Islet precursor cell (in vitro differentiated cells): ENCODE data around the gene FMNL2.
"Not testable (repeated sequence)": the region's sequence is repeated elsewhere in the genome, so short reads cannot be mapped to it uniquely, and the experiment has no call there.

Experiments
- DNase-seq: peaks from one replicate; pipeline ENCODE4 v3.0.0-alpha.2; 2018

Gene FMNL2

DNA sequence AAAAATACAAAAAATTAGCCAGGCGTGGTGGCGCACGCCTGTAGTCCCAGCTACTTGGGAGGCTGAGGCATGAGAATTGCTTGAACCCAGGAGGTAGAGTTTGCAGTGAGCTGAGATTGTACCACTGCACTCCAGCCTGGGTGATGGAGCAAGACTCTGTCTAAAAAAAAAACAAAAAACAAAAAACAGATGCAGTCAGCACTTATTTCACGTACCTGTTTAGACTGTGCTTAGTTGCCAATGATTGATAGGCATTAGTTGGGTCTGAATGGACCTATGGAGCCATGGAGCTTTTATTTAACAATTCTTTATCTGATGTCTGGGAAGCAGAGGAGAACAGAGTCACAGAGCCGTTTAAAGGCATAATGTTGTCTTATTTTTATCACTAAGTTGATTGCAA, 139.5 kb downstream of the FMNL2 start:
- not testable (repeated sequence) for DNase-seq

DNA sequence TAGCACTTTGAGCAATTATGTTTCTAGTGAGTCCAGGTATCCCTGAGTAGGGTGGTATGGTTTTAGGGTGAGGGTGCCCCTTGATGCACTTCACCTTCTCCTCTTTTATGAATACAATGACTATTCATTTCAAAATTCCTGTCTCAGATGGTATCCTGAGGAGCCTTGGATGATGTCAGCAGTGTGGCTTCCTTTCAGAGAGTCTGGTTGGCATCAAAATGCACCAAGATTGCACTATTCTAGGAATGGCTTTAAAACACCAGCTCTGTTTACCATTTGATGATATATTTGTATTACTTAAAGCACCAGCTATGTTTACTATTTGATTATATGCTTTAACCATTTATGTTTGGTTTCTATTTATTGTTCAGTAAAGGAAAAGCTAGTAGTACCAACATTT, 141.0 kb downstream of the FMNL2 start:
- DNase-seq, result peak; percentile 17

DNA sequence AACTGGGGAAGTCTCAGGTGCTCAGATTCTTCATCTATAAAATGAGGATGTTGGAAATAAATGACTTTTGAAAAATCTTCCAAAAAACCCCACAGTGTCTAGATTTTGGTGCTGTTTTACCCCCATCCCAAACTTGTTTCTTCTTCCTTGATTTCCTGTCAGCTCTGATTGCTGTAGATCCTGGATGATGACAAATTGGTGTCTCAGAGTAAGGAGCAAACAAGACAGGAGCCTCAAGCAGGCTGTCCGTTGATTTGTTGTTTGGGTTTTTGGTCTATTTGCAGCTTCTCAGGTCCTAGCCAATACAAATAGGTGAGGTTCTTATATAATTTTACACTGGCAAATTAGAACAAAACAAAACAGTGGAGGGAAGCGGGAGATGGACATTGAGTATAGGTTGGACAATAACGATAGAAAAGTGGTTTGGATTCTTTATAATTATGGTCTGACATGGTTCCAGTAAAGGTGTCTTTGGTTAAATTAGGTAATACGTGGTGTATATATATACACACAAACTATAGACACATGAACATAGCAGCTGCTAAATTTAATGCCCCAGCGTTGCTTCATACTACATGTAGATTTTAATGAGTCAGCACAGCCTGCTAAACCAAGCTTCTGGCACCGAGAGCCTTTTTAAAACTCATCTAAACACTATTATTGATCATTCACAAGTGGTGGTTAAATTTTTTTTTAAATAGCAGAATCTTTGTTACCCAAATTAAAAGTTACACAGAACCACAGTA, 142.5 kb downstream of the FMNL2 start:
- peak; percentile 18 for DNase-seq

DNA sequence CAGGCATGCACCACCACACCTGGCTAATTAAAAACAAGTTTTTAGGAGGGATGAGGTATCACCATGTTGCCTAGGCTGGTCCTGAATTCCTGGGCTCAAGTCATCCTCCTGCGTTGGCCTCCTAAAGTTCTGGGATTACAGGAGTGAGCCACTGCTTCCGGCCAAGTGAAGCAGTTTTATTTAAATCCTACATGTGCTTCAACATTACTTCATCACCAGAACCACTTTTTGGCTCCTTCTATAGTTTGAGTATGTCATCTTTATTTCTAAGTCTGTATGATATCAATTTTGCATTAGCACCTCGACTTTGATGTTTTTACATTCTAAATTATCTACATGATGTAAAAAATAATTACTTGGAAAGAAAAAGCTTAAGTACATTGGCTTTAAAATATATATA, 144.3 kb downstream of the FMNL2 start:
- DNase-seq, result no peak

- DNase-seq, result peak; percentile 2
Observed at GRCh38 chr2:152480821-152481399, 145.9 kb downstream of the FMNL2 start.

- peak; percentile 35 for DNase-seq
Observed at GRCh38 chr2:152481881-152482583, 147.1 kb downstream of the FMNL2 start.

DNA sequence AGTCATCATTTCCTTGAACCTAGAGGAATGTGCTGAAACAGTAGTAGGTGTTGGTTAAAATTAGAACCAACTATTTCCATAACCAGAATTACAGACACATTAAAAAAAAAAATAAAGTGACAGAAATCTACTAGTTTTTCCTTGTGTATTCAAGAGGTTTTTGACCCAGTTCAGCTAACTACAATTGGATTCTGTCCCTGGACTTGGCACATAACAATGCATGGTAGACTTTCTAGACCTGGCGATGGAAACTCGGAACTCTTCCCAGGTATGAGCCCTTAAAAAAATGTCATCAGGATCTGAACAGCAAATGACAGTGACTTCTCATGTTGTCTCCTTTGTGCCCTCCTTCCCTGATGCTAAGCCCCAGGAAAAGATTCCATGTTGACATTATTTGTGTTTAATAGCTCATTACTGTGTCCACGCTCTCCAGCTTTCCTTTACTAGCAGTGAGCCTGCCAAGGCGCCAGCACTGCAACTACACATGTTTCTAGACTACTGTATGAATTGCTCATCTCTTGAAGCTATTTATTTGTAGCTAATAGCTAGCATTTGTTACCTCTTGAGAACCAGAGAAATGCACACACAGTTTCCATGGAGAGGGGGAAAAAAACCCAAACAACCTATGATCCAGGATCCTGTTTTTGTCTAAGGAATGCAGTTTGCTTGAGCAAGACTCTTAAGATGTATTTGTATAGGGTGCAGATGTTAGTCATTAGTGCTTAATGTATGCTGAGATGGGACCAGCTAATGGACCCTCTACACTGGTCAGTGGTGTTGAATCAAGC, 148.5 kb downstream of the FMNL2 start:
- peak; percentile 34 for DNase-seq

DNA sequence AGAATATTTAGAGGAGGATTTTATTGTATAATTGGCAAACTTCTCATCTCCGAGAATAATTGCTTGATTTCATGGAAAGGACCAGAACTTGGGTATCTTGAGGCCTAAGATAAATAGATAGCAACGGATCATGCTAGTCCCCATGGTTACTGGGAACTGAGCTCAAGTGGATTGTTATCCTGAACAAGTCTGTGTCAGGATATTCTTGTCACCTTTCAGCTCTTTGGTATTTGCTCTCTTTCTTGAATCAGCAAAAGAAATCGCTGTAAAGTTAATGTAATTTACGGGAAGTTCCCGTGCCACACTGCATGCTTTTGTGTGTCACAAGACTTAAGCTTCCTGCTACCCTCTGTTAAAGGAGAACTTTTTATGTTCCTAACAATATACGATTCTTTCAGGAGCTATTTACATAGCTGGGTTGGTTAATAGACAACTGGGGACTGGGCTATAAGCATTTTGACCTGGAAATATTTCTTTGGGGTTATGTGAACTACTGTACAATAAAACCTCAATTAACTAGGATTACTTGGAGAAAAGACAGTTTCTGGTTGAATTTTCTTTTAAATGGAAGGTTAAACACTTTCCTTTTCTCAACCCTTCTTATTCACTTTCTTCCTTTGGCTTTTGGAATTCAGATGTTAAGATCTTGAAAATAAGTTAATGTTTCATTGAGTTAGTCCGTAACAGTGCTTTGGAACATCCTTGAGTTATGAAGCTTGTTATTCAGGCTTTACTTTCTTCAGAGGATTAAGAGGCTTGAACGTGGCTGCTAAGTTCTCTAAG, 151.2 kb downstream of the FMNL2 start:
- peak; percentile 7 for DNase-seq

DNA sequence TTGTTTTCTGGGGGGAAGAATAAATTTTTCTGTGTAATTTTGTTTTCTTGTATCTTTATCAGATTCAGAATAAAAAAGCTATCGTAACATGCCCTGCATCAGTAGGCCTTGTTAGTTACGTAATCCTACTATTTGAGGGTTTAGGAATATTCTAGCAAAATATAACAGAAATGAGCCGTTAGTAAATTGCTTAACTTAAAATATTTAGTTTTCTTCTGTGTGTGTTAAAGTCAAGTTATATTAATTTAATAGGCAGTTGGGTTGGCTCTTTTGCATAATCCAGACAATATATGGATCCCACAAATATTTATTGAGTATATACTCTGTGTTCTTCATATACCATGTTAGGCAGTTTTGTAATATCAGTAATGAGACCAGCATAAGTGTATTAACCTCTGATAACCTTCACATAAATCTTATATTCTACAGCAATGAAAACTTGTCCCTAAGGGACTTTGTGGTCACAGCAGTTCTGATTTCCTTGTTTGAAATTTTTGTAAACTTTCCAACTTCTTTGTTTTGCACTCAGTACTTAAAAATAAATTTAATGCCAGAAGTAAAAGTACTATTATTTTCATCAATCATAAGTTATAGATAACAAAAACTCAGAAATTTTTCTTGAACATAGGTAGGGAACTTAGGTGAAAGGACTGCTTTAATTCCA, 151.9 kb downstream of the FMNL2 start:
- no peak for DNase-seq

DNA sequence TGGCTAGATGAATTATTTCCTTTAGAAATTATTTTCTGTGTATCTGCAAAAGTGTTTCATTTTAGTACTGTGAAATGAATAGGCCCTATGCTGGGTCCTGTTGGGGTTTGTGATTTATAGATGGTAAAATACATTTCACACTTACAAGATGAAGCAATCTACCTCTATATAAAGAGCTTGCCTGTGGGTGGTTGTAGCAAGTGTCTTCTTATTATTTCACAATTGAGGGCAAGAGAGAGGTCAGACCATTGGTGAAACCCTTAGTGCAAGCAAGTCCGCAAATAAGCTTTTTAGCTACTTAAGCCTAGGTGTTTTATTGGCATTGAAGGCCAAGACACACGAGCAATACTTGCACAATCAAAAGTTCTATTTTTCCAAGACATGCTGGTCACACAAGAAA, 153.1 kb downstream of the FMNL2 start:
- DNase-seq, result no peak

GRCh38 chr2:152489364-152489763, 154.4 kb downstream of the FMNL2 start:
- no peak for DNase-seq

DNA sequence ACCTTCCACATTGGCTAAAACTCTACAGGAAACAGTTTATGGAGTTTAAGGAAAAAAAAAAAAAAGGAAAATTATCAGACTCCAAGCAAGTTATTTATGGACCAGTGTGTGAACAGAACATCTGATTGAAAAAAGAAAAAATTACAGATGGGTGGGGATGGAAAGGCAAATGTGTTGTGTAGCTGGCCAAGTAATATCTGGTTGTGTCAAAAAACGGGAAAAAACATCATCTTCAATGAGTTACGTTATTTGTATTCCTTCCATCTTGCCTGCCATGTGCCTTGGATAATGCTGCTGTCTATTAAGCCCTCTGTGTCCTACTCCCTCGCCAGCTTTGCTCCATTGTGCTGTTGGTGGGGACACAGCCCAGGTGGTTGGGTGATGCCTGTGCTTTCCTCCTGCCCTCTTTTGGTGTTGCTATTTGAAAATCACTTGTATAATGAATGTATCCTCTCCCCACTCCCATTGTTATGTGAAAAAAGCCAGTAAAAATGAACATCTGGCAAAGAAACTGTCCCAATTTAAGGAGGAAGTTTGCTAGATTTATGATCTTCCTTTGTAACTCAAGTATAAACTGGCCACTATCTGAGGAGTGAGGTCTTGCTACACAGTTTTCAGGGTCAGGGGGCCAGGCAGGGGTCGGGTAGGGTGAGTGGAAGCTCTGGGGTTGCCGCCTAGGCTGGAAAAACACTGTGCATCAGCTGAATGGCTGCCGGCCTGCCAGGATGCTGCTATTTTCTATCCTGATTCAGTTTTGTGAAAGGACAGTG, 155.9 kb downstream of the FMNL2 start:
- DNase-seq, result peak; percentile 7

DNA sequence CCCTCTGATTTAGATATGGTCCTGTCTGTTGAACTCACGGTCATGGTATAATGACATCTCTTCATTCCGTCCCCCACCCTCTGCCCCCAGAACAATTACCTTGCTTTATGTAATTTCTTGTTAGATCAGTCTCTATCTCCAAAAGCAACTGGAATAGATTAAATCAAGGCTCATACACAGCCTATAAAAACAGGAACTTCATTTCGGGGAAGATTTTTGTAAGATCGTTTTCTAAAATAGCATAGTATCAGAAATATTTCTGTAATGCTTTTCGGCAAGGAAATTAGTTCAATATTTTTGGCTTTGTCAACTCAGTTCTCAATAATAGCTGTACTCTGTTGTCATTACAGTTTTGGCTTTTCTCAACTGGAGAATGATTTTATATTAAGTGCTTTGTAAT, 157.2 kb downstream of the FMNL2 start:
- DNase-seq, result peak; percentile 1

- no peak for DNase-seq
Observed at GRCh38 chr2:152492911-152493310, 157.9 kb downstream of the FMNL2 start.

DNA sequence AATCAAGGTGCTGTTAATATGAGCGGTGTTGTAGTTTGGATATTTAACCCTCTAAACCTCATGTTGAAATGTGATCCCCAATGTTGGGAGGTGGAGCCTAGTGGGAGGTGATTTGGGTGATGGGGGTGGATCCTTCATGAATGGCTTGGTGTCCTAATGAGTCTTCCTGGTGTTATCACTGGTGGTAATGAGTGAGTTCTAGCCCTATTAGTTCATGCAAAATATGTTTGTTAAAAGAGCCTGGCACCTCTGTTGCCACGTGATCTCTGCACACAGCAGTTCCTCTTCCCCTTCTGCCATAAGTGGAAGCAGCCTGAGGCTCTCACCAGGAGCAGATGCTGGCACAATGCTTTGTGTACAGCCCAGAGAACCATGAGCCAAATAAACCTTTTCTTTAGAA, 158.4 kb downstream of the FMNL2 start:
- DNase-seq, result no peak

- DNase-seq, result no peak
Observed at GRCh38 chr2:152493945-152494528, 159.1 kb downstream of the FMNL2 start.

DNA sequence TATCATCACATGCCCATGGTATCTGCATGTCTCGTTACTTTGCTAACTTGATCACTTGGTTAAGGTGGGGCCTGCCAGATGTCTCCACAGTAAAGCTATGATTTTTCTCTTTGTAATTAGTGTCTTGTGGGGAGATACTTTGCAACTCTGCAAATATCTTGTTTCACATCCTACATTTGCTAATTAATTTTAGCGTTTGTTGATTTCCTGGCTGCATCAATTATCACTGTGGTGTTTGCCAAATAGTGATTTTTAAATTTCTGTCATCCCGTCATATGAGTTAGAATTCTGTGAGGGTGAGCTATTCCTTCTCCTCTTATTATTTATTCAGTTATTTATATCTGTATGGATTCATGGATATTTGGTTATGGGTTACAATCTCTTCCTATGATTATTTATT, 161.4 kb downstream of the FMNL2 start:
- no peak for DNase-seq

DNA sequence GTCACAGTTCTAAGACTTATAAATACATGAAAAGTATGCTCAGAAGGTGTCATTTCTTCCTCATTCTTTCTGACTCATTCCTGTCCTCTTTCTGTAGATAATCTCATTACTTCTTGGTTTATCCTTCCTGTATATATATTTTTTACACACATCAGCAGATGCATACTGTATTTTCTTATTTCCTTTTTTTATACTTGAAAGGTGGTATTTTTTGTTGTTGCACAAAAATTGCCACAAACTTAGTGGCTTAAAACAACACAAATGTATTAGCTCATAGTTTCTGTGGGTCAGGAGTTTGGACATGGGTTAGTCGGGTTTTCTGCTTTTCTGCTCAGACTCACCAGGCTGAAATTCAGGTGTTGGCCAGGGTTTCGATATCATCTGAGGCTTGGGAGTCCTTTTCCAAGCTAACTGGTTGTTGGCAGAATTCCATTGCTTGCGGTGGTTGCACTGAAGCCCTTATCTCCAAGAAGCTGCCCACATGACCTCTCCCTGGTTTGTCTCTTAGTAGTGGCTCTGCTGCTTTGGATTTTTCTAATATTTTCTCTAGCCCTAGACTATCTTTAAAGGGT, 162.6 kb downstream of the FMNL2 start:
- DNase-seq, result no peak

DNA sequence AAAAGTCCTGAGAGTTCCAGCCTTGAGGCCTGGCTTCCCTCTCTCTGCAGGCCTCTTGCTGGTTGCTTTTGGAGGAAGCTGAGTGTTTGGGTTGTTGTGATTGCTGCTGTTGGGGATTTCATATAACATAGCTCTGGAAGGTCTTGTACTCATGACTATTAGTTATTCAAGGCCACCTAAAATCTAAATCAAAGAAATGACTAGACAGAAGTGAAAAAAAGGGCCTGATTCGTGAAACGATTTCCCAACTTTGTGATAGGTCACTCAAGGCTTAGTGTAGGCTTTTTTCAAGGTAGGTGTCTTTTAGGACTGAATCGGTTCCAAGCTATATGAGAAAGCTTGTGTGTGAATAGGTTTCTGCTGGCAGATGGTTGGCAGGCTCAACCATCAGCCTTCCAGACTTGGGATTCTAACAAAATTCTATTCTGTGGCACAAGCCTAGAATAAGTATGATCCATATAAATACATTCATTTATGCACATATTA, 164.4 kb downstream of the FMNL2 start:
- DNase-seq, result no peak
